Fibroblast of skin of abdomen (primary cell): ENCODE measurements around the gene BPGM.

Source experiments
- DNase-seq: peaks from one replicate; pipeline ENCODE4 v3.0.0-alpha.2; 2013

Gene BPGM

DNA sequence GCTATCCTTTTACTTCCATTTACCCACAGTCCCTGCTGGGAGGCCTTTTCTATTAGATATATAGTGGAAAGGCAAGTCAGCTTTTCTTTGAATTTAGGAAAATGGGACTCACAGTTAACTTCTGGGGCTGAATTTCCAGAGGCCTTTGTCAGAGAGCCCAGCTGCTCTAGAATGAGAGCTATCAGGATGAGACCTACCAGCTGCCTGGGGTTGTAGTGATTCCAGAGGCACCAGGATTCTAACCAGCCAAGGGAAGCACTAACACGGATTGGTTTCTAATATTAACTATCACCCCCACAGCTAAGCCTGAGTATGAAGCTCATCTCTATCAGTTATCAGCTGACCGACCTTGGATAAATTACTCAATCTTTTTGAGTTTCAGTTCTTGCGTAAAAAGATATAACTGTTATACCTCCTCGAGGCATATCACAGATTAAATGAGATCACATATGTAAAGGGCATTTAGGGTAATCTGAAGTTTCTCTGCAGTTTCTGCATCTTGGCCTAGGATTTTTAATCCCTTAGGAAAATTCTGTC is 76.2 kb downstream of the BPGM start:
- DNase-seq: no peak

DNA sequence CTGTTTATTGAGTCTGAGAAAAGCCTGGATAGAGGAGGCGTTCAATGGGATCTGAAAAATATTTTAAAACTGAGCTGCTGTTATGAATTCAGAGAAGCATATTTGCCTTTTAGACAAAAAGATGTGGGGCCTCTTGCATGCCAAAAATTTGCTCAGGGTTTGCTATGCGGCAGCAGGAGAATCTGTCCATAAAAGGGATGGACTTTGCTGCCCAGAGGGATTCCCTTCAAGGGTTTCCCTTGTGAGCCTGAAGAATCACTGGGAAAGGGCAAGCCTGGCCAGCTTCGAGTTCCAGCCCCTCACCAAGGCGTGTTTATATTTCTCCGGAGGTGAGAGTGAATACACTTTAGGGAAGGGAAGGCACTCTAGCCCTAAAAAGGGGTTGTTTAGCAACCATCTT is 77.2 kb downstream of the BPGM start:
- DNase-seq: no peak

DNA sequence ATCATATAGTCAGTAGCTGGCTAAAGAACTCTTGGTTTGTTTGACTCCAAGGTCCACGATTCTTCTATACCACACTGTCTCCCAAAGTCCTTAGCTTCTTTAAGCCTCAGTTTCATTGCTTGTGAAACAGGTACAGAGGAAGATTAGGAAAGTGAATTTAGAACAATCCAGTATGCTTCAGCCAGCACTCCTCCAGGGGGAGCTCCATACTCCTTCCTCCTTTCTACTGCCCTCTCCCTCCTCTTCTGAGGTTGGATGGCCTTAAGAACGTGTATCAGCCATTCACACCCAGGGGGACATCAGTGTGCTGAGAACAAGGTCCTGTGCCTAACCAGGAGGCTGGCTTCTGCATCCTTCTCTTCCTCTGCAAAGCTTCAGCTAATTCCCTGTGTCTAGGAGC is 78.0 kb downstream of the BPGM start:
- DNase-seq: peak; percentile 60

DNA sequence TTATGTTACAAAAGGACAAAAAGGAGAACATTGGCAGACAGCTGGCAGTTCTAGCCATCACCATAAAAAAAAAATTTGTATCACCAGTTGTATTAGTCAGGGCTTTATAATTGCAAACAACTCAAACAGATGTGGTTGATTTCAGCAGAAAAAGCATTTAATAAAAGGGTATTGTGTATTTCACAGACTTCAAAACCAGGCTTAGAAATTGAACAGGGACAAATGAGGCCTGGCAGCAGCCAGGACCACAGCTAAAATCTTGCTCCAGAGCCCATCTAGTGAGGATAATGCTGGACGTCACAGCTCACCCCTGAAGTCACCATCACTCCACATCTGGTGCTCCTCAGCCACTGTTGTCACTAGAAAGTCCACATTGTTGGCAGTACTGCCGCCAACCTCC is 79.9 kb downstream of the BPGM start:
- DNase-seq: peak; percentile 25

DNA sequence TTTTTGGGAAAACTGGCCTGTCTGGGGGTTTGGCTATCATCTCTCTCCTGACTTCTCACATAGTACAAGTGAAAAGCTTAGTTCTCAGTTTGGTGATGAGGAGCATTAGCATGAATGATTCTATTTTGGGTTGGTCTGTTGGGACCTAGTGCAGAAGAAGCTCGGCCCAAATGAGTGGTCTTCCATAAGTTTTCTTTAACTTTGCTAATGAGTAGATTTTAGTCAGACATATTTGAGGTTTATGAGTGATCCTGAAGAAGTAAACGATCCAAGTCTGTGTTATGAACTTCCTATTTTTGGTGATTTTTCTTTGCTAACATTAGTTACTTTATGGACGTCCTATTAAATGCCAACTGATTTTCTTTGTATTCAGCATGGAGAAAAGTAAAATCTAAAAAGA is 81.1 kb downstream of the BPGM start:
- DNase-seq: peak; percentile 45
